Ecto neural progenitor cell (in vitro differentiated cells): Measurements from ENCODE around the gene CRK.

ENCODE experiments used
- DNase-seq: peaks from one replicate; pipeline ENCODE4 v3.0.0-alpha.2; 2018; ENCODE audit warnings: low spot score

The CRK gene

GRCh38 chr17:1455797-1456599 lies at the start of gene CRK:
Gene CRK (minus strand): TSS chr17:1456232. CDS start chr17:1456117, 115 bp downstream.
- peak; percentile 100 for DNase-seq

GRCh38 chr17:1505586-1505985 lies 49.6 kb upstream of the CRK start:
- no peak for DNase-seq

- no peak for DNase-seq
These were observed 48.8 kb upstream of the CRK start for GRCh38 chr17:1504866-1505265.

- no peak for DNase-seq
These were observed 47.7 kb upstream of the CRK start for GRCh38 chr17:1503699-1504098.

GRCh38 chr17:1498869-1499268 lies 42.8 kb upstream of the CRK start:
- DNase-seq: no peak

GRCh38 chr17:1498233-1498632 lies 42.2 kb upstream of the CRK start:
- no peak for DNase-seq

GRCh38 chr17:1497831-1498230 lies 41.8 kb upstream of the CRK start:
- no peak for DNase-seq

- DNase-seq: no peak
These were observed 40.8 kb upstream of the CRK start for GRCh38 chr17:1496869-1497268.

GRCh38 chr17:1495265-1495989 lies 39.4 kb upstream of the CRK start:
- DNase-seq: no peak

- no peak for DNase-seq
These were observed 38.8 kb upstream of the CRK start for GRCh38 chr17:1494736-1495253.

GRCh38 chr17:1494203-1494602 lies 38.2 kb upstream of the CRK start:
- no peak for DNase-seq

- DNase-seq: no peak
These were observed 37.4 kb upstream of the CRK start for GRCh38 chr17:1493291-1493980.

GRCh38 chr17:1492249-1493206 lies 36.5 kb upstream of the CRK start, which contains the start of gene MYO1C:
Gene MYO1C (minus strand): TSS chr17:1492686. CDS start chr17:1492487, 199 bp downstream.
- DNase-seq: peak; percentile 69

- peak; percentile 74 for DNase-seq
These were observed 35.6 kb upstream of the CRK start for GRCh38 chr17:1491443-1492248.

- peak; percentile 83 for DNase-seq
These were observed 34.8 kb upstream of the CRK start for GRCh38 chr17:1490643-1491442.

- DNase-seq: no peak
These were observed 32.8 kb upstream of the CRK start for GRCh38 chr17:1488826-1489270.

GRCh38 chr17:1487939-1488825 lies 32.1 kb upstream of the CRK start:
- DNase-seq: peak; percentile 93
